Transverse colon (tissue), 4 donors: ENCODE data around the gene KLF18. TPM values are rescaled to one million over a fixed set of nuclear protein-coding genes. Genes with fewer than 3 reads are reported as not detected.

Experiments
- DNase-seq: peaks from one replicate; pipeline ENCODE4 v3.0.0-alpha.2; 2019
- H3K27ac ChIP-seq, 4 donors: fragments of 200-600 bp; sonication (generic); 2 replicates each; pipeline ENCODE4 v1.5.1; 2016 to 2018; ENCODE audit warnings: inconsistent platforms in 4 of 4
- H3K27me3 ChIP-seq: fragments of 200-600 bp; sonication (generic); 2 replicates; pipeline ENCODE4 v1.5.1; 2017; ENCODE audit warnings: inconsistent platforms
- H3K36me3 ChIP-seq, 4 donors: fragments of 200-600 bp; sonication (generic); 2 replicates each; pipeline ENCODE4 v1.5.1; 2017 to 2019; ENCODE audit warnings: inconsistent platforms in 4 of 4
- H3K4me1 ChIP-seq, 4 donors: fragments of 200-600 bp; sonication (generic); 2 replicates each; pipeline ENCODE4 v1.5.1; 2017 to 2020; ENCODE audit warnings: inconsistent platforms in 4 of 4
- H3K4me3 ChIP-seq, 4 donors: fragments of 200-600 bp; sonication (generic); 1 replicate in 1 of 4; 2 replicates in 3 of 4; pipeline versions ENCODE4 v1.5.1 to v1.6.1; 2017 to 2019; ENCODE audit warnings: inconsistent platforms in 4 of 4
- H3K9me3 ChIP-seq, 2 donors: fragments of 200-600 bp; sonication (generic); 2 replicates each; pipeline ENCODE4 v1.5.1; 2017 to 2019; ENCODE audit warnings: inconsistent platforms in 2 of 2
- EP300 ChIP-seq: sonication (generic); formaldehyde crosslinking; IDR thresholded peaks from one replicate; pipeline ENCODE4 v1.6.1; 2017; ENCODE audit warnings: antibody characterized with exemption, low read depth
- POLR2A ChIP-seq: fragments of 450-650 bp; IDR thresholded peaks from one replicate; pipeline ENCODE4 v1.6.1; 2016; ENCODE audit warnings: antibody characterized with exemption, mild to moderate bottlenecking, moderate library complexity
- POLR2AphosphoS5 ChIP-seq, 3 donors: sonication (generic); formaldehyde crosslinking; IDR thresholded peaks; one replicate each; pipeline ENCODE4 v1.6.1; 2016; ENCODE audit warnings: antibody characterized with exemption in 3 of 3
- whole genome bisulfite sequencing, 2 donors: methylation state at CpG; one replicate each; pipeline ENCODE4 v1.1.5; 2018; ENCODE audit warnings: low coverage in 1 of 2; 5-methylcytosine and 5-hydroxymethylcytosine counted together
- in situ Hi-C, 4 donors: fragments of 200-750 bp; cut with MboI; loops; one replicate each; pipeline versions ENCODE4 v1.15.0 to v1.15.1; 2017; ENCODE audit warnings: low sequenced_read_pairs in 3 of 4, low pct_ligation_motif_present in 1 of 4, low pct_unique_long_range_greater_than_20kb in 1 of 4
- intact Hi-C: fragments of 100-400 bp; cut with DNase I; formaldehyde crosslinking; loops from one replicate; pipeline ENCODE4 v1.15.1; 2023; ENCODE audit warnings: low total_unique reads
- total RNA-seq, 4 donors: library from RNA; depleted of rRNA; stranded (reverse); fragments of >200 nt; gene quantifications; one replicate each; pipeline ENCODE4 v1.1.0, GENCODE V29; 2016
- TF ChIP-seq, protein P1 (sequence below), 5 experiments: fragments of 200-600 bp in 3 of 5; fragments of 450-650 bp in 2 of 5; sonication (generic) in 3 of 5; IDR thresholded peaks; 1 replicate in 2 of 5; 2 replicates in 3 of 5; pipeline ENCODE4 v1.5.1; 2016 to 2017; ENCODE audit warnings: antibody characterized with exemption in 5 of 5, inconsistent platforms in 3 of 5, mild to moderate bottlenecking in 2 of 5, moderate library complexity in 1 of 5

KLF18 gene
- total RNA-seq = not detected

- WGBS, 2 donors = 90% methylated on average over 1 of the region's 1 CpG; no CpG with 5 or more reads in 1 of the 2 donors
- Histone ChIP-seq H3K36me3 (no peaks in the 10 kb centered on the region), H3K27me3 (peaks cover 2% of the 10 kb centered on the region), H3K4me1 (no peaks in the 10 kb centered on the region), H3K9me3 (peaks cover 22 to 23% of the 10 kb centered on the region in 2 donors), H3K4me3 (no peak within 1 kb of the TSS), H3K27ac (no peak within 1 kb of the TSS)
- DNase-seq = no peak
- in situ Hi-C loops = no loop called here
- intact Hi-C loops = no loop called here
- no peak for TF ChIP-seq POLR2A
- TF ChIP-seq, protein P1, sequence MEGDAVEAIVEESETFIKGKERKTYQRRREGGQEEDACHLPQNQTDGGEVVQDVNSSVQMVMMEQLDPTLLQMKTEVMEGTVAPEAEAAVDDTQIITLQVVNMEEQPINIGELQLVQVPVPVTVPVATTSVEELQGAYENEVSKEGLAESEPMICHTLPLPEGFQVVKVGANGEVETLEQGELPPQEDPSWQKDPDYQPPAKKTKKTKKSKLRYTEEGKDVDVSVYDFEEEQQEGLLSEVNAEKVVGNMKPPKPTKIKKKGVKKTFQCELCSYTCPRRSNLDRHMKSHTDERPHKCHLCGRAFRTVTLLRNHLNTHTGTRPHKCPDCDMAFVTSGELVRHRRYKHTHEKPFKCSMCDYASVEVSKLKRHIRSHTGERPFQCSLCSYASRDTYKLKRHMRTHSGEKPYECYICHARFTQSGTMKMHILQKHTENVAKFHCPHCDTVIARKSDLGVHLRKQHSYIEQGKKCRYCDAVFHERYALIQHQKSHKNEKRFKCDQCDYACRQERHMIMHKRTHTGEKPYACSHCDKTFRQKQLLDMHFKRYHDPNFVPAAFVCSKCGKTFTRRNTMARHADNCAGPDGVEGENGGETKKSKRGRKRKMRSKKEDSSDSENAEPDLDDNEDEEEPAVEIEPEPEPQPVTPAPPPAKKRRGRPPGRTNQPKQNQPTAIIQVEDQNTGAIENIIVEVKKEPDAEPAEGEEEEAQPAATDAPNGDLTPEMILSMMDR (IDR thresholded peaks at IDR 0.05) = no peak
- TF ChIP-seq POLR2AphosphoS5 (IDR thresholded peaks at IDR 0.05) = no peak
- no peak for TF ChIP-seq EP300
These were observed at the start of gene KLF18 for GRCh38 chr1:44141531-44141930. Gene KLF18 (minus strand): TSS chr1:44141631. CDS start chr1:44141631, 0 bp downstream.

- intact Hi-C loops (no loop called here), in situ Hi-C loops (no loop called here)
- DNase-seq = no peak
- Histone ChIP-seq H3K4me1 (no peaks in the 10 kb centered on the region), H3K36me3 (no peaks in the 10 kb centered on the region), H3K4me3 (no peak overlapping the region), H3K27me3 (peaks cover 9% of the 10 kb centered on the region), H3K9me3 (peaks cover 0 to 3% of the 10 kb centered on the region in 2 donors), H3K27ac (no peak overlapping the region)
- TF ChIP-seq, protein P1 (IDR thresholded peaks at IDR 0.05) = no peak
- TF ChIP-seq EP300 (no peak), POLR2A (no peak), POLR2AphosphoS5 (IDR thresholded peaks at IDR 0.05) (no peak)
- WGBS, 2 donors = 38 to 59% methylated on average over 1 of the region's 1 CpG
These were observed 33.2 kb upstream of the KLF18 start for GRCh38 chr1:44174630-44175029.

DNA sequence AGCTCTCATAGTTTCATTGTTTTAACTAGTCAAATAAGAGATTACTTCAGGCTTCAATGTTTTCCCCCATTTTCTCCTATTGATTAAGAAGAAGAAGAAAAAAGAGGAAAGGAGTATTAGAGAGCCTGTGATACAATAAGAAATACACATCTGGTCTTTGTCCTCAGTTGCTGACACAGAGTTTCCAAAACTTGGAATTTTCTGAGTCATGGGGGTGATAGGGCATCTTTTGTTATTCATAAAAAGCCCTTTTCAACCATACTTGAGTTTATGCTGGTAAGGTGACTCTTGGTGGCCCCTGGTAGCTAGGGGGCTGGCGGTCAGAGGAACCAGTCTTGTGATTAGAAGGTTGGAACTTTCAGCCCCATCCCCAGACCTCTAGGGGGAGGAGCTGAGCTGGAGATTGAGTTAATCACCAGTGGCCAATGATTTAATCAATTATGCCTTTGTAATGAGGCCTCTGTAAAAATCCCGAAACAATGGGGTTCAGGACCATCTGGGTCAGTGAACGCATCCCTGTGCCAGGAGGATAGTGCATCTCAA is 28.9 kb upstream of the KLF18 start:
- in situ Hi-C loops = no loop called here
- Histone ChIP-seq H3K36me3 (no peaks in the 10 kb centered on the region), H3K4me3 (no peak overlapping the region), H3K27ac (no peak overlapping the region), H3K9me3 (no peaks in the 10 kb centered on the region), H3K27me3 (peaks cover 5% of the 10 kb centered on the region), H3K4me1 (no peaks in the 10 kb centered on the region)
- 96% methylated on average over 3 of the region's 3 CpGs; no CpG with 5 or more reads in 1 of the 2 donors for WGBS, 2 donors
- TF ChIP-seq EP300 (no peak), POLR2AphosphoS5 (IDR thresholded peaks at IDR 0.05) (no peak), POLR2A (no peak)
- TF ChIP-seq, protein P1 (IDR thresholded peaks at IDR 0.05) = no peak
- intact Hi-C loops = no loop called here
- no peak for DNase-seq

- Histone ChIP-seq H3K27me3 (peaks cover 5% of the 10 kb centered on the region), H3K4me1 (no peaks in the 10 kb centered on the region), H3K9me3 (no peaks in the 10 kb centered on the region), H3K4me3 (no peak overlapping the region), H3K27ac (no peak overlapping the region), H3K36me3 (no peaks in the 10 kb centered on the region)
- intact Hi-C loops = no loop called here
- in situ Hi-C loops = no loop called here
- DNase-seq = no peak
- TF ChIP-seq, protein P1 (IDR thresholded peaks at IDR 0.05) = no peak
- TF ChIP-seq EP300 = no peak
- TF ChIP-seq POLR2AphosphoS5 (IDR thresholded peaks at IDR 0.05) = no peak
- no peak for TF ChIP-seq POLR2A
- 81% methylated on average over 5 of the region's 5 CpGs; no CpG with 5 or more reads in 1 of the 2 donors for WGBS, 2 donors
These were observed 27.2 kb upstream of the KLF18 start for GRCh38 chr1:44168520-44169098.
